ENCODE results near the gene ISOC2. TPM values are rescaled to one million over a fixed set of nuclear protein-coding genes. Genes with fewer than 3 reads are reported as not detected.

The ISOC2 gene
- total RNA-seq, 1 donor from 2014 or later: 39.3 TPM

- no peak for DNase-seq
Measured at GRCh38 chr19:55489711-55490477, 28.5 kb upstream of the ISOC2 start.

GRCh38 chr19:55488986-55489710 is 27.7 kb upstream of the ISOC2 start:
- no peak for DNase-seq

GRCh38 chr19:55487924-55488687 is 26.7 kb upstream of the ISOC2 start, which contains the start of gene SSC5D:
SSC5D (plus strand) TSS chr19:55488436; CDS start chr19:55488590, 154 bp downstream.
- peak; percentile 70 for DNase-seq

GRCh38 chr19:55486971-55487923 is 25.8 kb upstream of the ISOC2 start:
- peak; percentile 93 for DNase-seq

GRCh38 chr19:55486043-55486970 is 24.9 kb upstream of the ISOC2 start:
- no peak for DNase-seq

- DNase-seq: no peak
Measured at GRCh38 chr19:55485439-55486011, 24.1 kb upstream of the ISOC2 start.

GRCh38 chr19:55484593-55485438 is 23.4 kb upstream of the ISOC2 start, which contains the start of gene NAT14:
NAT14 (plus strand) TSS chr19:55485188; CDS start chr19:55485709, 521 bp downstream.
- peak; percentile 86 for DNase-seq

GRCh38 chr19:55483706-55484592 is 22.5 kb upstream of the ISOC2 start:
- no peak for DNase-seq

GRCh38 chr19:55482967-55483705 is 21.7 kb upstream of the ISOC2 start:
- DNase-seq: no peak

GRCh38 chr19:55482156-55482961 is 20.9 kb upstream of the ISOC2 start:
- no peak for DNase-seq

GRCh38 chr19:55481794-55482155 is 20.3 kb upstream of the ISOC2 start:
- no peak for DNase-seq

GRCh38 chr19:55481148-55481793 is 19.8 kb upstream of the ISOC2 start:
- no peak for DNase-seq

GRCh38 chr19:55479451-55480230 is 18.2 kb upstream of the ISOC2 start:
- no peak for DNase-seq

- no peak for DNase-seq
Measured at GRCh38 chr19:55479045-55479444, 17.6 kb upstream of the ISOC2 start.

- no peak for DNase-seq
Measured at GRCh38 chr19:55478364-55478763, 16.9 kb upstream of the ISOC2 start.
